H1 (cell line): Measurements from ENCODE around the gene ELANE. TPM values are rescaled to one million over a fixed set of nuclear protein-coding genes. Genes with fewer than 3 reads are reported as not detected.

Experiments used
- ASH2L ChIP-seq: fragments of 200-600, 300-600 bp; sonication (generic); IDR thresholded peaks from one replicate; pipeline ENCODE4 v1.7.1; 2017; ENCODE audit warnings: low read length
- ATF2 ChIP-seq: IDR thresholded peaks from 2 replicates; pipeline ENCODE4 v1.6.1; 2012; ENCODE audit warnings: low read length, inconsistent platforms
- BACH1 ChIP-seq: IDR thresholded peaks from 2 replicates; pipeline ENCODE4 v1.6.1; 2012; ENCODE audit warnings: low read length, improper control_type of control experiment
- CBX5 ChIP-seq: fragments of 300-800, 300-1000 bp; sonication (generic); IDR thresholded peaks from 2 replicates; pipeline ENCODE4 v1.7.1; 2016; ENCODE audit warnings: antibody characterized with exemption, low read length, low read depth
- CHD2 ChIP-seq: IDR thresholded peaks from 2 replicates; pipeline ENCODE4 v1.6.1; 2012; ENCODE audit warnings: low read length, improper control_type of control experiment
- CTBP2 ChIP-seq: IDR thresholded peaks from 2 replicates; pipeline ENCODE4 v1.7.0; 2011; ENCODE audit warnings: borderline replicate concordance, mild to moderate bottlenecking, moderate library complexity, mixed read lengths, low read length; ENCODE audit not compliant: insufficient read depth, insufficient read length
- EZH2 ChIP-seq: fragments of 200-600 bp; sonication (generic); IDR thresholded peaks from 2 replicates; pipeline ENCODE4 v1.7.1; 2012; ENCODE audit warnings: low read depth, mild to moderate bottlenecking, moderate library complexity, low read length, inconsistent platforms; ENCODE audit not compliant: severe bottlenecking
- GABPA ChIP-seq: IDR thresholded peaks from 2 replicates; pipeline ENCODE4 v1.6.1; 2011; ENCODE audit warnings: mild to moderate bottlenecking, low read length, moderate library complexity, borderline replicate concordance; ENCODE audit not compliant: insufficient read depth
- HDAC2 ChIP-seq, 2 experiments: fragments of 300-600 bp in 1 of 2; sonication (generic) in 1 of 2; IDR thresholded peaks; 2 replicates each; pipeline ENCODE4 v1.6.1; 2011 to 2012; ENCODE audit warnings: low read depth in 2 of 2, low read length in 2 of 2, mild to moderate bottlenecking in 2 of 2, moderate library complexity in 2 of 2, borderline replicate concordance in 1 of 2, inconsistent platforms in 1 of 2
- KDM4A ChIP-seq: IDR thresholded peaks from one replicate; pipeline ENCODE4 v1.7.1; 2012; ENCODE audit warnings: low read depth, mild to moderate bottlenecking, moderate library complexity, low read length, inconsistent platforms; ENCODE audit not compliant: severe bottlenecking
- KDM5A ChIP-seq: fragments of 200-600 bp; IDR thresholded peaks from 2 replicates; pipeline ENCODE4 v1.7.1; 2012; ENCODE audit warnings: mild to moderate bottlenecking, low read length, inconsistent platforms, mixed read lengths
- NRF1 ChIP-seq: IDR thresholded peaks from 2 replicates; pipeline ENCODE4 v1.6.1; 2011; ENCODE audit warnings: mild to moderate bottlenecking, low read depth, low read length, improper control_type of control experiment
- POLR2A ChIP-seq, 2 experiments: IDR thresholded peaks; 1 replicate in 1 of 2; 2 replicates in 1 of 2; pipeline ENCODE4 v1.6.1; 2011; ENCODE audit warnings: low read depth in 2 of 2, low read length in 2 of 2, mild to moderate bottlenecking in 2 of 2; ENCODE audit errors: control extremely low read depth in 1 of 2
- POU5F1 ChIP-seq: IDR thresholded peaks from 2 replicates; pipeline ENCODE4 v1.6.1; 2011; ENCODE audit warnings: low read depth, mild to moderate bottlenecking, low read length, moderate library complexity
- RAD21 ChIP-seq, 2 experiments: IDR thresholded peaks in 1 of 2; conservative IDR thresholded peaks in 1 of 2; 2 replicates each; pipeline ENCODE4 v1.6.1; 2011; ENCODE audit warnings: low read depth in 2 of 2, low read length in 2 of 2, improper control_type of control experiment in 1 of 2, inconsistent platforms in 1 of 2, mild to moderate bottlenecking in 1 of 2, moderate library complexity in 1 of 2
- RBBP5 ChIP-seq: IDR thresholded peaks from 2 replicates; pipeline ENCODE4 v1.7.1; 2012; ENCODE audit warnings: low read depth, mild to moderate bottlenecking, inconsistent platforms, low read length, moderate library complexity, borderline replicate concordance
- SIX5 ChIP-seq: IDR thresholded peaks from 2 replicates; pipeline ENCODE4 v1.6.1; 2011; ENCODE audit warnings: mild to moderate bottlenecking, low read depth, low read length
- SP1 ChIP-seq: IDR thresholded peaks from 2 replicates; pipeline ENCODE4 v1.6.1; 2011; ENCODE audit warnings: low read depth, low read length
- SP4 ChIP-seq: IDR thresholded peaks from 2 replicates; pipeline ENCODE4 v1.6.1; 2012; ENCODE audit warnings: low read length, inconsistent platforms
- SUZ12 ChIP-seq: fragments of 200-600 bp; sonication (generic); IDR thresholded peaks from 2 replicates; pipeline ENCODE4 v1.6.1; 2012; ENCODE audit warnings: mild to moderate bottlenecking, inconsistent platforms, low read length, moderate library complexity, mixed read lengths
- TBP ChIP-seq: IDR thresholded peaks from 2 replicates; pipeline ENCODE4 v1.6.1; 2011; ENCODE audit warnings: low read depth, low read length, improper control_type of control experiment
- TCF12 ChIP-seq: IDR thresholded peaks from 2 replicates; pipeline ENCODE4 v1.6.1; 2011; ENCODE audit warnings: low read depth, mild to moderate bottlenecking, low read length
- polyA plus RNA-seq, 7 experiments: library from polyadenylated mRNA; depleted of rRNA in 3 of 7; stranded (reverse) in 5 of 7; unstranded in 2 of 7; fragments of >200 nt in 5 of 7; fragments of 200-250 nt in 2 of 7; gene quantifications; 1 replicate in 5 of 7; 2 replicates in 1 of 7; 4 replicates in 1 of 7; pipeline versions ENCODE4 v1.2.1 to v1.2.3, GENCODE V29; 2011 to 2013; ENCODE audit warnings: missing spikeins in 2 of 7, mixed read lengths in 2 of 7
- total RNA-seq: library from RNA; stranded (reverse); fragmentation: NEBNext Ultra II Directional; extraction: Animal tissue kit (Norgen Biotek cat#: 25700); gene quantifications from 2 replicates; pipeline ENCODE4 v1.2.1, GENCODE V29; 2021

Gene ELANE
- total and polyA plus RNA-seq, 2 of the 8 experiments (the other 6 are each of a cell fraction or from before 2014, with no cell fraction given), result not detected

GRCh38 chr19:892894-893689, 41.0 kb downstream of the ELANE start, which contains the start of the genes MED16 and RNU6-9 (continued):
- TF ChIP-seq ATF2, result 0 out of 2 replicates have a peak, but pooled peaks have one; percentile 64
- TF ChIP-seq SP1, result peak; percentile 28; the same call in 1 of the 2 replicates
- no peak for TF ChIP-seq RAD21 (IDR thresholded peaks at IDR 0.05 in 1 of 2, conservative IDR thresholded peaks at IDR 0.05 in 1 of 2; ENCODE audit: low read depth in 2 of 2, low read length in 2 of 2)
- TF ChIP-seq BACH1, result peak; percentile 67
- TF ChIP-seq CBX5, result no peak
- peak; percentile 22; the same call in 1 of the 2 replicates for TF ChIP-seq NRF1
- TF ChIP-seq CTBP2, result no peak
- TF ChIP-seq KDM4A, result peak; percentile 31
- TF ChIP-seq TCF12, result no peak
- TF ChIP-seq SIX5, result no peak
- peak; percentile 99 for TF ChIP-seq RBBP5
- TF ChIP-seq TBP, result peak; percentile 98
- peak; percentile 76; the same call in 1 of the 2 replicates for TF ChIP-seq SP4
- no peak for TF ChIP-seq POU5F1
- no peak for TF ChIP-seq HDAC2 (IDR thresholded peaks at IDR 0.05; ENCODE audit: borderline replicate concordance in 1 of 2, low read depth in 2 of 2, low read length in 2 of 2)
- peak; percentile 50 for TF ChIP-seq KDM5A
- TF ChIP-seq CHD2, result no peak
- no peak for TF ChIP-seq EZH2
- peak; percentile 93 for TF ChIP-seq ASH2L
- no peak for TF ChIP-seq GABPA
- no peak for TF ChIP-seq SUZ12
- peak in 1 of 2 experiments; percentile 85; a peak in 2 of 3 replicates for TF ChIP-seq POLR2A (IDR thresholded peaks at IDR 0.05; ENCODE audit: control extremely low read depth in 1 of 2, low read depth in 2 of 2, low read length in 2 of 2)
